BJ (cell line): Measurements from ENCODE around the gene HS6ST2. TPM values are rescaled to one million over a fixed set of nuclear protein-coding genes. Genes with fewer than 3 reads are reported as not detected.

Source experiments
- CTCF ChIA-PET: fragments of 350-600 bp; formaldehyde crosslinking; extraction: SDS; loops from one replicate; lab custom pipeline; 2021; ENCODE audit warnings: antibody characterized with exemption, inconsistent platforms; lab: Yijun Ruan, JAX
- POLR2A ChIA-PET: fragments of 300-600 bp; sonication (Branson Sonifier 250); formaldehyde crosslinking; extraction: SDS; loops from one replicate; lab custom pipeline; 2021; ENCODE audit warnings: antibody characterized with exemption; lab: Charles Lee
- DNase-seq: peaks from one replicate; pipeline ENCODE4 v3.0.0-alpha.2; 2011; ENCODE audit warnings: low read depth
- H3K27me3 ChIP-seq: 2 replicates; pipeline ENCODE4 v1.6.0; 2011; ENCODE audit warnings: low read length; ENCODE audit not compliant: control insufficient read depth, insufficient read depth
- H3K36me3 ChIP-seq: 2 replicates; pipeline ENCODE4 v1.5.1; 2011; ENCODE audit warnings: low read length; ENCODE audit not compliant: control insufficient read depth, insufficient read depth
- H3K4me3 ChIP-seq: 2 replicates; pipeline ENCODE4 v1.5.1; 2011; ENCODE audit warnings: low read depth, mild to moderate bottlenecking, control low read depth, low read length
- polyA plus RNA-seq: library from polyadenylated mRNA; depleted of rRNA; stranded (reverse); fragments of >200 nt; gene quantifications from 2 replicates; pipeline ENCODE4 v1.2.3, GENCODE V29; 2011
- TF ChIP-seq, protein P1 (sequence below): IDR thresholded peaks from 2 replicates; pipeline ENCODE4 v1.5.1; 2011; ENCODE audit warnings: low read depth, mild to moderate bottlenecking, control low read depth, inconsistent platforms, low read length, moderate library complexity; ENCODE audit not compliant: insufficient read depth

The HS6ST2 gene
- polyA plus RNA-seq, 1 experiment, result not detected

DNA sequence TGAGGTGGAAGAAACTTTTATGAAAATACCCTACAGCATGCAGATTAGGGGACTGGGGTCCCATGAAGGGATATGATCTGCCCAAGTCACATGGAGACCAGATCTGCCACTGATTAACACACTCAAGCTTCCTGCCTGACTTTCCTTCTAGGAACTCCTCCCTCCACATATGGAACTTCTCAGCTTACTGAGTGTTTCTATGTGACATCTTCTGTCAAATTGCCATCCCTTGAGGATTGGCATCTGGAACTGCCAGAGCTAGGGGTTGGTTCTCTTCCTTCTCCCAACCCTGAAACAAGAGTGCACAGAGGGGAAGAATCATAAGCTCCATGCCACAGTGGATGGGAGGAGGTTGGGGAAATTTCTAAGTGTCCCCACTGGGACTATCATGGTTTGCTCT lies 319.0 kb downstream of the HS6ST2 start:
- POLR2A ChIA-PET, result no interaction called here
- TF ChIP-seq, protein P1, sequence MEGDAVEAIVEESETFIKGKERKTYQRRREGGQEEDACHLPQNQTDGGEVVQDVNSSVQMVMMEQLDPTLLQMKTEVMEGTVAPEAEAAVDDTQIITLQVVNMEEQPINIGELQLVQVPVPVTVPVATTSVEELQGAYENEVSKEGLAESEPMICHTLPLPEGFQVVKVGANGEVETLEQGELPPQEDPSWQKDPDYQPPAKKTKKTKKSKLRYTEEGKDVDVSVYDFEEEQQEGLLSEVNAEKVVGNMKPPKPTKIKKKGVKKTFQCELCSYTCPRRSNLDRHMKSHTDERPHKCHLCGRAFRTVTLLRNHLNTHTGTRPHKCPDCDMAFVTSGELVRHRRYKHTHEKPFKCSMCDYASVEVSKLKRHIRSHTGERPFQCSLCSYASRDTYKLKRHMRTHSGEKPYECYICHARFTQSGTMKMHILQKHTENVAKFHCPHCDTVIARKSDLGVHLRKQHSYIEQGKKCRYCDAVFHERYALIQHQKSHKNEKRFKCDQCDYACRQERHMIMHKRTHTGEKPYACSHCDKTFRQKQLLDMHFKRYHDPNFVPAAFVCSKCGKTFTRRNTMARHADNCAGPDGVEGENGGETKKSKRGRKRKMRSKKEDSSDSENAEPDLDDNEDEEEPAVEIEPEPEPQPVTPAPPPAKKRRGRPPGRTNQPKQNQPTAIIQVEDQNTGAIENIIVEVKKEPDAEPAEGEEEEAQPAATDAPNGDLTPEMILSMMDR, result no peak

DNA sequence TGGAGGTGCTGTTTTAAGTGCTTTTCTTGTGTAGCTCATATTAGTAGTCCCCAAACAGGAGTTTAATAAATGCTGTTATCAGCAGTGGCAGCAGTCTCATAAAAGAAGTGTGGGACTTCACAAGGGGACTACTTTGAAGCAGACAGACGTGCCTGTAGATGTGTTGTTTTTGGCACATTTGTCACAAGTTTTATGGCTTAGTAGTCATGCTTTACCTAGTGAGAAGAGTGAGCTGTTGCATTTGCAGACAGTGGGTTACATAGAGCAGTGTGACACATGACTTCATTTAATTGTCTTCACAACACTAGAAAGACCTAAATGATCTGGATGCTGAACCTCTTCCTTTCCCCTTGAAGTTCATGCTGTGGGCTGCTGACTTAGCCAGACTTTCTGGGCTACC lies 320.1 kb downstream of the HS6ST2 start:
- ChIA-PET CTCF (no interaction called here), POLR2A (no interaction called here)
- no peaks in the 10 kb centered on the region for H3K27me3 ChIP-seq
- H3K4me3 ChIP-seq, result no peak overlapping the region
- TF ChIP-seq, protein P1, result no peak
- no peaks in the 10 kb centered on the region for H3K36me3 ChIP-seq
- no peak for DNase-seq

More for the DNA sequence above, 319.0 kb downstream of the HS6ST2 start:
- no peak for DNase-seq
- H3K4me3 ChIP-seq, result no peak overlapping the region
- H3K27me3 ChIP-seq, result no peaks in the 10 kb centered on the region
- CTCF ChIA-PET, result interaction anchor here (1.4 kb wide), 1 partner anchor 8 kb away, joined by 5 read pairs; no protein-coding TSS in a partner anchor
- H3K36me3 ChIP-seq, result no peaks in the 10 kb centered on the region

DNA sequence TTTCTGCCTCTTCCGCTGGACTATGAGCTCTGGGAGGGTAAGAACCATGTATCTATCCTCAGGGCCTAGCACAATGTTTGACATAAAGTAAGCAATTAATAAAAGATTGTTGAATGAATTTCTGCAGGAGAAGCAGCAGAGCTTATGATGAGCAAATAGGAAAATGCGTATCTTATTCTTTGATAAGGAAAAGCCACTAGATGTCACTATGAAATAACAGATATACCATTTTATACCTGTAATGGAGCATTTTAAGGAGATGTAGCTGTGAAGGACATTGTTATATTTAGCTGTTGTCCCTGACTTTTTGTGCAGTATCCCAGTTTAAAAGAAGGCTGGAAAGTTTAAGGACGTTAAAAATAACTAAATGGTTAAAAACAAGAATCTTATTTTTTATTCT lies 322.3 kb downstream of the HS6ST2 start:
- TF ChIP-seq, protein P1, result no peak
- no peak overlapping the region for H3K4me3 ChIP-seq
- no peaks in the 10 kb centered on the region for H3K36me3 ChIP-seq
- CTCF ChIA-PET, result interaction anchor here (1.4 to 1.6 kb wide), 2 partner anchors 21 to 80 kb away, joined by 4 to 5 read pairs; no protein-coding TSS in a partner anchor
- POLR2A ChIA-PET, result no interaction called here
- no peaks in the 10 kb centered on the region for H3K27me3 ChIP-seq
- DNase-seq, result no peak

DNA sequence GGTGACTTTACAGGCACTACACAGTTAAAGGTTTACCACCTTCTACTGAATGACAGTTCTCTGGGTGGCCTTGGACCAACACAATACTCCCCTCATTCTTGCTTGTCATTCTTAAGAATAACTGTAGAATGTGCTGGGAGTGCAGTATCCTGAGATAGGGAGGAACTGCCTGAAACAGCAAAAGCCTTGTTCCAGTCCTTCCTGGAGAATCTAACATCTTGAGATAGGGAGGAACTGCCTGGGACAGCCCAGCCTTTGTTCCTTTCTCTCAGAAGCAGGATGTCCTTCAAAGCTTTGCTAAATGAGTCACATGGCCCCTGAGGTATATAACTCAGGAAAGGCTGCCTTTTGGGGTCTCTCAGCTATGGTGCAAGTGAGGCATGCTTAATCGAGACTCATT lies 323.9 kb downstream of the HS6ST2 start:
- POLR2A ChIA-PET, result no interaction called here
- CTCF ChIA-PET, result no interaction called here
- TF ChIP-seq, protein P1, result no peak

DNA sequence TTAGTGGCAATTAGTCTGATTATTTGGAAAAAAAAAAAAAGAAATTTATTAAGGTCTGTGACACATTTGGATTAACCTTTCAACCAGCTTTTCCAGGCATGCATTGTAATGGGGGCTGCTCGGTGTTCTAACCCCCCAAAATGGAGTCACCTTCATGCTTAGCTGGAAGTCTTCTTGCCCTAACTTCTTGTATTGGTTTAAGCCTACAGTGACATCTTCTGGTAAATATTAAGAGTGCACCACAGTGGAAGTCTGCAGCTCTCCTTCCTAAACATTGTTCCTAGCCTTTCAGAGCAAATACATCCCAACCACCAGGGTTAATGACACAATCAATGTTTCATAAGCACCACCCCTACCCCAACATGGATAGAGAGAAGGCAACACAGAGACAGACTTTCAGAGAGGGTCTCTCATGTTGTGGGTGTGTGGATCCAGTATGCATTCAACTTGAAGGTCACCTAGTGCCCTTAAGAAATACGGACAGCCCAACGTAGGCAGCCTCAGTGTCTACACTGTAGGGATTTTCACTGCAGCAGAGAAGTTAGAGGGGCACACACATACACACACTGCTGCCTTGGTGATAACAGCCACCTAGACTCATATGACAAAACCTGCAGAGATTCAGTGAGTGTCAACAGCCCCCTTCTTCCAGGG lies 326.7 kb downstream of the HS6ST2 start:
- ChIA-PET CTCF (interaction anchor here (0.7 to 1.8 kb wide), 10 partner anchors 8 to 790 kb away, joined by 3 to 9 read pairs (median 4); partner anchors contain the start of gene RAP2C), POLR2A (no interaction called here)
- TF ChIP-seq, protein P1, result peak; percentile 44
- Histone ChIP-seq H3K4me3 (no peak overlapping the region), H3K27me3 (no peaks in the 10 kb centered on the region), H3K36me3 (no peaks in the 10 kb centered on the region)
- DNase-seq, result no peak

More for the DNA sequence above, 323.9 kb downstream of the HS6ST2 start:
- Histone ChIP-seq H3K4me3 (no peak overlapping the region), H3K36me3 (no peaks in the 10 kb centered on the region), H3K27me3 (no peaks in the 10 kb centered on the region)
- no peak for DNase-seq
